ENCODE measurements around the gene CELF1. TPM values are rescaled to one million over a fixed set of nuclear protein-coding genes. Genes with fewer than 3 reads are reported as not detected.

The CELF1 gene
- total and polyA plus RNA-seq, 9 of the 15 experiments (the other 6 are each of a cell fraction or from before 2014, with no cell fraction given): 11.3 to 142 (median 77.4) TPM

DNA sequence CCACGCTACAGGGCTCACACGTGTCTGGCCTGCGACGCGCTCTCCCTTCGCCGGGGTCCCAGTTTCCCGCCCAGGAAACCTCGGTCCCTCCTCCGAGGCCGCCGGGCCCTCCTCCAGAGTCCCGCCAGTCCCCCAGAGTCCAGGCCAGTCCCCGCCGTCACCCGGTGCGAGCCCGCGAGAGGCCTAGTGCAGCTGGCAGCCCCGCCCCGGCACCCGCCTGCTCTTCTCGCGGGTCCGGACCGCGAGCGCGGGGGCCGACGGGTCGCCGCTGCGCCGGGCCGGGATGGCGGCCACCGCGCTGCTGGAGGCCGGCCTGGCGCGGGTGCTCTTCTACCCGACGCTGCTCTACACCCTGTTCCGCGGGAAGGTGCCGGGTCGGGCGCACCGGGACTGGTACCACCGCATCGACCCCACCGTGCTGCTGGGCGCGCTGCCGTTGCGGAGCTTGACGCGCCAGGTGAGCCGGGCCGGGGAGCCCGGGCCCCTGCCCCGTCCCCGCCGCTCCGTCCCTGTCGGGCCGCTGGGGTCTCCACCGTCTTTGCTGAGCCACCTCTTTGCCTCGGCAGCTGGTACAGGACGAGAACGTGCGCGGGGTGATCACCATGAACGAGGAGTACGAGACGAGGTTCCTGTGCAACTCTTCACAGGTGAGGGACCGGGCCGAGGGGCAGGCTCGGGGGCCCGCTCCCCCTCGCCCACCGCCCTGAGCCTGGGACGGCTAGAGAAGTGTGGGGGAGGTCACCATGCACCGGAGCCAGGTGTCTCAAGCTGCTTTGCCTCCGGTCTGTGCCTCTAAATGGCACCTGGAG is 12.6 kb upstream of the CELF1 start, which contains the start of gene PTPMT1 (continued):
- TF ChIP-seq MYNN (IDR thresholded peaks at IDR 0.05) (no peak), MYNN (CRISPR knock-in tag; IDR thresholded peaks at IDR 0.05) (peak; percentile 17; the same call in 1 of the 2 replicates), YY1 (IDR thresholded peaks at IDR 0.05; ENCODE audit: borderline replicate concordance in 1 of 3, control insufficient read depth in 1 of 3, extremely low read depth in 1 of 3, insufficient read depth in 3 of 3, insufficient read length in 1 of 3, insufficient replicate concordance in 2 of 3, low read depth in 1 of 3, low read length in 2 of 3) (peak; percentile 62 to 94 (median 90)), CHD2 (IDR thresholded peaks at IDR 0.05; ENCODE audit: low read depth, low read length) (peak; percentile 93), GABPB1 (CRISPR knock-in tag; IDR thresholded peaks at IDR 0.05) (peak; percentile 59), ZFX (CRISPR knock-in tag; IDR thresholded peaks at IDR 0.05) (peak; percentile 99), MECOM (CRISPR knock-in tag; IDR thresholded peaks at IDR 0.05) (no peak), MBD1 (CRISPR knock-in tag; IDR thresholded peaks at IDR 0.05) (no peak), ZBTB1 (CRISPR knock-in tag; IDR thresholded peaks at IDR 0.05; ENCODE audit: borderline replicate concordance, low read depth) (0 out of 2 replicates have a peak, but pooled peaks have one; percentile 59), ZNF232 (CRISPR knock-in tag; IDR thresholded peaks at IDR 0.05) (no peak; the same call in 1 of the 2 replicates), NRF1 (conservative IDR thresholded peaks at IDR 0.05 in 1 of 2, IDR thresholded peaks at IDR 0.05 in 1 of 2) (peak; percentile 74 to 79; a peak in 2 of 4 replicates), ZNF583 (CRISPR knock-in tag; IDR thresholded peaks at IDR 0.05) (0 out of 2 replicates have a peak, but pooled peaks have one; percentile 7), HDAC3 (IDR thresholded peaks at IDR 0.05; ENCODE audit: borderline replicate concordance, partially characterized antibody) (no peak), TEAD1 (CRISPR knock-in tag; IDR thresholded peaks at IDR 0.05) (peak in 1 of 2 experiments; percentile 44; a peak in 1 of 4 replicates), NEUROD1 (IDR thresholded peaks at IDR 0.05; ENCODE audit: borderline replicate concordance, low read depth, low read length, partially characterized antibody) (peak; percentile 48), GATAD2B (IDR thresholded peaks at IDR 0.05; ENCODE audit: borderline replicate concordance) (peak; percentile 91), EWSR1 (IDR thresholded peaks at IDR 0.05; ENCODE audit: borderline replicate concordance, low read depth, partially characterized antibody) (no peak), HNRNPLL (IDR thresholded peaks at IDR 0.05; ENCODE audit: low read depth, low read length, poor library complexity, severe bottlenecking) (peak; percentile 15)
- TF ChIP-seq, protein P1, sequence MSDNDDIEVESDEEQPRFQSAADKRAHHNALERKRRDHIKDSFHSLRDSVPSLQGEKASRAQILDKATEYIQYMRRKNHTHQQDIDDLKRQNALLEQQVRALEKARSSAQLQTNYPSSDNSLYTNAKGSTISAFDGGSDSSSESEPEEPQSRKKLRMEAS (CRISPR knock-in tag; IDR thresholded peaks at IDR 0.05): peak; percentile 85
- TF ChIP-seq, protein P2, sequence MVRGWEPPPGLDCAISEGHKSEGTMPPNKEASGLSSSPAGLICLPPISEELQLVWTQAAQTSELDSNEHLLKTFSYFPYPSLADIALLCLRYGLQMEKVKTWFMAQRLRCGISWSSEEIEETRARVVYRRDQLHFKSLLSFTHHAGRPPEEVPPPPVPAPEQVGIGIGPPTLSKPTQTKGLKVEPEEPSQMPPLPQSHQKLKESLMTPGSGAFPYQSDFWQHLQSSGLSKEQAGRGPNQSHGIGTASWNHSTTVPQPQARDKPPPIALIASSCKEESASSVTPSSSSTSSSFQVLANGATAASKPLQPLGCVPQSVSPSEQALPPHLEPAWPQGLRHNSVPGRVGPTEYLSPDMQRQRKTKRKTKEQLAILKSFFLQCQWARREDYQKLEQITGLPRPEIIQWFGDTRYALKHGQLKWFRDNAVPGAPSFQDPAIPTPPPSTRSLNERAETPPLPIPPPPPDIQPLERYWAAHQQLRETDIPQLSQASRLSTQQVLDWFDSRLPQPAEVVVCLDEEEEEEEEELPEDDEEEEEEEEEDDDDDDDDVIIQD (CRISPR knock-in tag; IDR thresholded peaks at IDR 0.05): peak; percentile 34; the same call in 1 of the 2 replicates
- TF ChIP-seq, protein P3, sequence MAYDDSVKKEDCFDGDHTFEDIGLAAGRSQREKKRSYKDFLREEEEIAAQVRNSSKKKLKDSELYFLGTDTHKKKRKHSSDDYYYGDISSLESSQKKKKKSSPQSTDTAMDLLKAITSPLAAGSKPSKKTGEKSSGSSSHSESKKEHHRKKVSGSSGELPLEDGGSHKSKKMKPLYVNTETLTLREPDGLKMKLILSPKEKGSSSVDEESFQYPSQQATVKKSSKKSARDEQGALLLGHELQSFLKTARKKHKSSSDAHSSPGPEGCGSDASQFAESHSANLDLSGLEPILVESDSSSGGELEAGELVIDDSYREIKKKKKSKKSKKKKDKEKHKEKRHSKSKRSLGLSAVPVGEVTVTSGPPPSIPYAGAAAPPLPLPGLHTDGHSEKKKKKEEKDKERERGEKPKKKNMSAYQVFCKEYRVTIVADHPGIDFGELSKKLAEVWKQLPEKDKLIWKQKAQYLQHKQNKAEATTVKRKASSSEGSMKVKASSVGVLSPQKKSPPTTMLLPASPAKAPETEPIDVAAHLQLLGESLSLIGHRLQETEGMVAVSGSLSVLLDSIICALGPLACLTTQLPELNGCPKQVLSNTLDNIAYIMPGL (CRISPR knock-in tag; IDR thresholded peaks at IDR 0.05): peak; percentile 33; the same call in 1 of the 2 replicates
